GM19238 (cell line): Measurements from ENCODE around the gene TTYH1.

Source experiments
- DNase-seq: peaks from one replicate; pipeline ENCODE4 v3.0.0; 2011; ENCODE audit warnings: low spot score; ENCODE audit not compliant: insufficient read length

The TTYH1 gene

GRCh38 chr19:54392105-54392504 is 23.2 kb upstream of the TTYH1 start:
- DNase-seq, result no peak

- no peak for DNase-seq
These were observed 21.9 kb upstream of the TTYH1 start for GRCh38 chr19:54393381-54393780.

GRCh38 chr19:54395685-54396084 is 19.6 kb upstream of the TTYH1 start:
- no peak for DNase-seq

- no peak for DNase-seq
These were observed 16.1 kb upstream of the TTYH1 start for GRCh38 chr19:54399189-54399588.

GRCh38 chr19:54400913-54401312 is 14.4 kb upstream of the TTYH1 start:
- DNase-seq, result no peak

- no peak for DNase-seq
These were observed 12.2 kb upstream of the TTYH1 start for GRCh38 chr19:54403054-54403453.

GRCh38 chr19:54405628-54406027 is 9.6 kb upstream of the TTYH1 start:
- no peak for DNase-seq

GRCh38 chr19:54407780-54408179 is 7.5 kb upstream of the TTYH1 start:
- no peak for DNase-seq

GRCh38 chr19:54408456-54409026 is 6.7 kb upstream of the TTYH1 start:
- no peak for DNase-seq

- no peak for DNase-seq
These were observed 4.2 kb upstream of the TTYH1 start for GRCh38 chr19:54411033-54411432.

- DNase-seq, result no peak
These were observed 2.4 kb upstream of the TTYH1 start for GRCh38 chr19:54412877-54413276.

- no peak for DNase-seq
These were observed 1.1 kb upstream of the TTYH1 start for GRCh38 chr19:54414156-54414555.

GRCh38 chr19:54415901-54416673 is 823 bp downstream of the TTYH1 start:
- no peak for DNase-seq

- no peak for DNase-seq
These were observed 1.6 kb downstream of the TTYH1 start for GRCh38 chr19:54416695-54417491.

- DNase-seq, result peak; percentile 63
These were observed 3.0 kb downstream of the TTYH1 start for GRCh38 chr19:54418030-54418929.

- no peak for DNase-seq
These were observed 3.9 kb downstream of the TTYH1 start for GRCh38 chr19:54418930-54419800.

- DNase-seq, result no peak
These were observed 4.8 kb downstream of the TTYH1 start for GRCh38 chr19:54420068-54420382.

- no peak for DNase-seq
These were observed 5.3 kb downstream of the TTYH1 start for GRCh38 chr19:54420383-54421168.

GRCh38 chr19:54421169-54421516 is 5.9 kb downstream of the TTYH1 start:
- no peak for DNase-seq

GRCh38 chr19:54421521-54421920 is 6.3 kb downstream of the TTYH1 start:
- DNase-seq, result no peak
